Femur (tissue), 1 donor: ENCODE data around the gene IER5.
"Not testable (repeated sequence)": the region's sequence is repeated elsewhere in the genome, so short reads cannot be mapped to it uniquely, and the experiment has no call there.

Experiments used
- DNase-seq: peaks from one replicate; pipeline ENCODE4 v3.0.0-alpha.2; 2017

IER5 gene

DNA sequence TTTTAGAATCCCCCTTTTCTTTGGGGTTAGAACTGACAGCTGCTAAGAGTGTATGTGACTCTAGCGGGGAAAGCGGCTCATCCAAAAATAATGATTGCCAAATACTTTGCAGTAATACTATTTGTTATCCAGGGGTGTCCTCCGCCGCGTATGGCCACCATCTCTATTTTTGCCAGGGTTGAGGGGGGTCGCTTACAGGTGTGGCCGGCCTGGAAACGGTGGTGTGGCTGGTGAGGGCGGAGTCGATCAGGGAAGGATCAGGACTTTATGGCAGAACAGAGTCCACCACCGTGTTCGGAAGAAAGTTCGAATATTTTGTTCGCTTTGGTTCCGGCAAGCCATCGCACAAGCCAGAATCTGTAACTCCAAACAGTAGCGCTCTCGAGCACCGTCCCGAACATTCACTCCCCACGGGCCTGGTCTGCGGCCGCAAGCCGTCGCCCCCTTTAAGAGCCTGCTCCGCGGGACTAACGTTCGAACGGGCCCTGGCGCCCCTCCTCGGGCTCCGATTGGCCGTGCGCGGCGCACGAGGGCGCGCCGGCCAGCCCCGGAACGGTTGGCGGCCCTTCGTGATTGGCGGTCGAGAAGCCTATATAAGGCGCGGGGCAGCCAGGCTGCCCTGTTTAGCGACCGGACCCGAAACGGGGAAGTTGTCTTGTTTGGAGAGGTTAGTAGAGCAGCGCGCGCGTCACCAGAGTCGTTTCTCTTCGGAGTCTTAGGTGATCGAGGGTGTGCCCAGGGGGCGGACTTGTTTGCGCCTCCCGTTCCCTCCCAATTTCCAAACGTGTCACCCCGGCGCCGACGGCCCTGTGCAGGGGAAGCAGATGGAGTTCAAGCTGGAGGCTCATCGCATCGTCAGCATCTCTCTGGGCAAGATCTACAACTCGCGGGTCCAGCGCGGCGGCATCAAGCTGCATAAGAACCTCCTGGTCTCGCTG, at the start of gene IER5:
IER5 (plus strand) TSS at position 622 of the 938 bp plus-strand sequence; CDS start at position 825, 203 bp downstream.
- DNase-seq = peak; percentile 98

DNA sequence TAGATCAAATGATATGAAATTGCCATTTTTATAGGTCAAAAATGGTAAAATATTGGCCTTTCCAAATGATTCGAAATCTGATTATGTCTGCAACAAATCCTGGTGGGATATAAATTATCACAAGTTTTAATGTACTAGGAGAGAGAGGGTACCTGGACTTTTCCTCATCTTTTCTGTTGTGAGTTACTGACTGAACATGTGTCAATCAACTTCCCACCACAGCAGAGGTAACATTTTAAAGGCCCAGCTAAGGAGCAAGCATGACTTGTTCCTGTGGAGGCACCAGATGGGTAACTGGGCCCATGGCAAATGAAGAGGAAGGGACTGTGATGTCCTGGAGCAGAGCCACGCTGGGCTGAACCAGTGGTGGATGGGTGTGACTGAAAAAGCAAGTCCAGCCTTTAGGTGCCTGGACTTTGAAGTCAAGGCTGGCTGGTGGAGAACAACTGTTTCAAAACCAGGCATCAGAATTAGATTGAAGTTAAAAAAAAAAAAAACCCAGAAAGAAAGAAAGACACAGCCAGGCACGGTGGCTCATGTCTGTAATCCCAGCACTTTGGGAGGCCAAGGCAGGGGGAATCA, 48.1 kb upstream of the IER5 start:
- DNase-seq = no peak

DNA sequence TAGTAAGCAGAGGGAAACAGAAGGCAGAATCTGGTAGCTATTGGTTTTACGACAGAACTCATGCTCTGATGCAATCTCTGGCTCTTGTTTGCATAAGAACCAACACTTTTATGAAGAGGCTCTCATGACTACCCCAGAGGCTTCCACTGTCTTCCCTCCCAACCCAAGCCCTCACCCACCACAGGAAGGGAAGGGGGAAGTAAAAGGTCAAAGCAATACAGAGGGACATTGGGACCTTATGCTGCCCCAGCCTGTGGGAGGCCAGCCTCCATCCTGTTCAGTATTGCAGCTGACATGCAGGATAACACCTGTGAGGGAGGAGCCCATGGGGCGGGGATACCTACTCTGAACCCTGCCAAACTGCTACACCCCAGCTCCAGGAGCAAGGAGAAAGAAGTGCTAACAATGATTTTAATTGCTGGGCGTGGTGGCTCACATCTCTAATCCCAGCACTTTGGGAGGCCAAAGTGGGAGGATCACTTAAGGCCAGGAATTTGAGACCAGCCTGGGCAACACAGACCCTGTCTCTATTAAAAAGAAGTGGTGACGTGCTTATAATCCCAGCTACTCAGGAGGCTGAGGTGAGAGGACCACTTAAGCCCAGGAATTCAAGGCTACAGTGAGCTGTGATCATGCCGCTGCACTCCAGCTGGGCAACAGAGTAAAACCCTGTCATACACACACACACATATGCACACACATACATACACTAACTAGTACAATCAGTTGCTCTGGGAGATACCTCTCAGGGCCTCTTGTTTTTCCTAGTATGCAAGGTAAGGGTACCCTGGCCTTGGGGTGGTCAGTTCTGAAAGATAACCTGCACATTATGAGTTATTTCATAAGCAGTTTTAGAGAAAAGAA, 45.2 kb upstream of the IER5 start:
- DNase-seq = no peak

DNA sequence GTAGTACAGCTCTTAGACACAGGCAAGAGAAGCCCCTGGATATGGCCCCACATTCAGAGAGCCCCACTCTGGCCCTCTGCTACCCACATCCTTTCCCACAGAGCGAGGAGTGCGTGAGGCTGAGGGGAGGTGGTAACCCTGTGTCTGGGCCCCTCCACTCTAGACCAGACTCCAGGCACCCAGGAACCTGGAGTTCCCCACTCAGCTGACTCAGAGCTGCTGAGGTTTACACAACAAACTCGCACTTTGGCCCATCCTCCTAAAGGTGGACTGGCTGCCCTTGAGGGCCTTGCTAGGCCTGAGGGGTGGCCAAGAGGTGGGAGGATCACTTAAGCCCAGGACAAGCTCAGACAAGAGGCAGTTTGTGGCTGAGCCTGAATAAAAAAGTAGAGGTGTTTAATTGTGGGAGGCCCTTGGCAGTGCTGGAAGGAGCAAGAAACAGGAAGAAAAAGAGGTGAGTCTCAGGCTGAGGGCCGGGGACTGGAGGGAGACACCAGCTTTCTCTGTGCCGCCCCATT, 44.0 kb upstream of the IER5 start:
- DNase-seq = no peak

DNA sequence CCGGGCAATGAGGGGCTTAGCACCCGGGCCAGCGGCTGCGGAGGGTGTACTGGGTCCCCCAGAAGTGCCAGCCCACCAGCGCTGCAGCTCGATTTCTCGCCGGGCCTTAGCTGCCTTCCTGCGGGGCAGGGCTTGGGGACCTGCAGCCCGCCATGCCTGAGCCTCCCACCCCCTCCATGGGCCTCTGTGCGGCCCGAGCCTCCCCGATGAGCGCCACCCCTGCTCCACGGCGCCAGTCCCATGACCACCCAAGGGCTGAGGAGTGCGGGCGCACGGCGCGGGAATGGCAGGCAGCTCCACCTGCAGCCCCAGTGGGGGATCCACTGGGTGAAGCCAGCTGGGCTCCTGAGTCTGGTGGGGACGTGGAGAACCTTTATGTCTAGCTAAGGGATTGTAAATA, 42.6 kb upstream of the IER5 start:
- DNase-seq = not testable (repeated sequence)

DNA sequence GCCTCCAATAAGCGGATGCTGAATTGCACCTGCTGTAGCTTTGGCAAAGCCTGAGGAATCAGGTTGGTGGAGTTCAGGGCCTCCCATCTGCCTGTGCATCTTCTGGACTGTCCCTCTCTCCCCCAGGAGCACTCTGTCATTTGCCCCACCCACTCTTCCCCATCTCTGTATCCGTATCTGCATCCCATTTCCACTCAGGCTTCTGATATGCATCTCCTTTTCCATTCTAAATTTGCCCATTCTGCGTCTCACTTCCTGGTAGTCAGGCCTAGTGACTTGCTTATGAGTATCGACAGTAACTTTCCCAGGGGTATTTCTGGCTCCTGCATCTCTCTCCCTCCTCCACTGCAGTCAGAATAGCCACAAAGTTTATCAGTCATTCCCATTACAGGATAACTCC, 39.1 kb upstream of the IER5 start:
- DNase-seq = no peak

DNA sequence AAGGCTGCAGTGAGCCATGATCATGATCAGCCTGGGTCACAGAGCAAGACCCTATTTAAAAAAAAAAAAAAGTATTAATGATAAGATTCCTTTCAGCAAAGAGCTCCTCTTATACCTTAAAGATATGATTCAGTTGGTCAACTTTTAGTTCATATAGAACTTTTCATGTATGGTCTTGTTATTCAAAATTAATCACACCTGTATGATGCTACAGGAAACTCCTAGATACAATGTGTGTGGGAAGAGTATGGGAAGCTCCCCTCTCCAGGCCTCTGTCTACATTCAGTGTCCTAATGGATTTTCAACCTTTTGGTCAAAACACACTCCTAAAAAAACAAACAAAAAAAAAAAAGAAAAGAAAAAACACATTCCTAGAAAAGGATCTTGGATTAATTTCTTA, 37.6 kb upstream of the IER5 start:
- DNase-seq = no peak

DNA sequence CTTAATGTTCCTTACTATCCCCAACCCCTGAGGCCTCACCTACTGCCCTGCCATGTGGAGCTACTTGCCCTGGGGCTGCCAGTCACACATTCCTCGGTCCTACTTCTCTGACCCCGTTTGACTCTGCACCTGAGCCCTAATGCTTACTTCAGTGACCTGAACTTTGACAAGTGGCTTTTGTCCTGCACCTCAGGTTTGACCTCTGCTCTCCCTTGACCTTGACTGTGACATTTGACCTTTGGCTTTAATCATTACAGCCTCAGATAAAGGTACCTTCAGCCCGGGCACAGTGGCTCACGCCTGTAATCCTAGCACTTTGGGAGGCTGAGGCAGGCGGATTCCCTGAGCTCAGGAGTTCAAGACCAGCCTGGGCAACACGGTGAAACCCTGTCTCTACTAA, 31.9 kb upstream of the IER5 start:
- no peak for DNase-seq

DNA sequence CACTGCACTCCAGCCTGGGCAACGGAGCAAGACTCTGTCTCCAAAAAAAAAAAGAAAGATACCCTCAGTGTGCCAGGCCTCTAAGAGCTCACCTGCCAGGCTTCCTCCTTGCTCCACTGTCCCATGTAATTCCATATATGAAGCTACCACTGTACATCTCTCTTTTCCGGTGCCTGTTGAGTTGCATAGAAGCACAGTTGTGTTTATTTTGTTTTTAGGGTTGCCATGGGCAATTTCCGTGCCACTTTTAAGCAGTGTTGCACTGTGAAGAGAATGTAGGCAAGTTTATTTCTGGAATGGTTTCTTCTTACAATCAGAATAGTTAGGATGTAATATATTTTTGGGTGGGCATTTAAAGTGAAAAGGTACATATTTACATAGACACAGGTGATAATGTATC, 31.4 kb upstream of the IER5 start:
- DNase-seq = no peak

DNA sequence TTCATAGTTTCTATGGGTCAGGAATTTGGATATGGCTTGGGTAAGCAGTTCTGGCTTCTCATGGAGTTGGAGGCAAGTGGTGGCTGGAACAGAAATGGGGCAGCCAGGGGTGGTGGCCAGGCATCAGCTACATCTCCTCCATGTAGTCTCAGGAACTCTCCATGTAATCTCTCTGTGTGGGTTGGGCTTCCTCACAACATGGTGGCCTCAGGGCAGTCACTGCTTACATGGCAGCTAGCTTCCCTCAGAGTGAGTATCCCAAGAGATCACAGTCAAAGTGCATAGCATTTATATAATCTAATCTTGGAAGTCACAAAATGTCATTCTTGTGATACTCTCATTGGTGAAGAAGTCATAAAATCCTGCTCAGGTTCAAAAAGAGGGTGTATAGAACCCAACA, 29.1 kb upstream of the IER5 start:
- no peak for DNase-seq

DNA sequence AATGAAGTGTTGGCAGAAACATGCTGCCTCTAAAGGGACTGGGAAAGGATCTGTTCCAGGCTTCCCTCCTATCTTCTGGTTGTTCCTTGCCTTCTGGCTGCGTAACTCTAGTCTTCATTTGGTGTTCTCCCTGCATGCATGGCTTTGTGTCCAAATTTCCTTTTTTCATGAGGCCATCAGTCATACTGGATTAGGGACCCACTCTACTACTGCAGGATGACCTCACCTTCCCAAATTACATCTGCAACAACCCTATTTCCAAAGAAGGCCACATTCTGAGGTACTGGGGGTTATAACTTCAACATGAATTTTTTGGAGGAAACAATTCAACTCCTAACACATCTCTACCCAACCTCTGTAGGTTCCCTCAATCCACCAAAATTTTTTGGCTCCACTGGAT, 28.4 kb upstream of the IER5 start:
- DNase-seq = no peak

DNA sequence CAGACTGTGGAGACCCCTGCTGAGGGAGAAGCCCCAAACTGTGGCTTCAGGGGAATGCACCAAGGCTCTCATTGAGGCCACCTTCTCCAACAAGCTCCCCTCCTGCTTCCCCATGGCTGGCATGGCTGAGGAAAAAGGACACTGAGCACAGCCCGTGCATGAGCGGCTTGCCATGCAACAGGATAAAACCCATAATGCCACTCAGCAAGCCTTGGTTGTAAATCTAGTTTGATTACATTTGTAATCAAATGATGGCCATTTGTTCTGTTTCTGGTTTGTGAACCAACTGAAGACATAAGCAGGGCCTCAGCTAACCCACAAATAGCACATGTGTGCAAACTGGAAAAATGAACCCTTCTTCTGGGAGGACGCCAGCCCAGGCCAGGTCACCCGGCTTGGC, 27.6 kb upstream of the IER5 start:
- not testable (repeated sequence) for DNase-seq

DNA sequence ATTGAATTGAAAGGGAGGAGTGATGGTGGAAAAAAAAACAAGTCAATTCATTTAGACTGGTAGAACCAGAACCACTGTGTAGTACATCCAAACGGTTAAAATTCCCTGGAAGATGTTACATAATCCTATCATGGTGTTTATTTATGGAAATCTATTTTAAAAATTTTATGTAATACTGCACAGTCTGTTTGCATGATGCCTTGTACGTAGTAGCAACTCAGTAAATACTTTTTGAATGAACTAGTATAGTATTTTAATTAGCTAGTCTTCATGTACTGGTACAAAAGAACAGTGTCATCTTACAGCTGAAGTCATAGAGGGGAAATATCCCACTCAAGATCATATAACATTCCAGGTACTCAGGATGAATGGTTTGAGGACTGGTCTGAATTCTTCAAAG, 27.0 kb upstream of the IER5 start:
- no peak for DNase-seq

DNA sequence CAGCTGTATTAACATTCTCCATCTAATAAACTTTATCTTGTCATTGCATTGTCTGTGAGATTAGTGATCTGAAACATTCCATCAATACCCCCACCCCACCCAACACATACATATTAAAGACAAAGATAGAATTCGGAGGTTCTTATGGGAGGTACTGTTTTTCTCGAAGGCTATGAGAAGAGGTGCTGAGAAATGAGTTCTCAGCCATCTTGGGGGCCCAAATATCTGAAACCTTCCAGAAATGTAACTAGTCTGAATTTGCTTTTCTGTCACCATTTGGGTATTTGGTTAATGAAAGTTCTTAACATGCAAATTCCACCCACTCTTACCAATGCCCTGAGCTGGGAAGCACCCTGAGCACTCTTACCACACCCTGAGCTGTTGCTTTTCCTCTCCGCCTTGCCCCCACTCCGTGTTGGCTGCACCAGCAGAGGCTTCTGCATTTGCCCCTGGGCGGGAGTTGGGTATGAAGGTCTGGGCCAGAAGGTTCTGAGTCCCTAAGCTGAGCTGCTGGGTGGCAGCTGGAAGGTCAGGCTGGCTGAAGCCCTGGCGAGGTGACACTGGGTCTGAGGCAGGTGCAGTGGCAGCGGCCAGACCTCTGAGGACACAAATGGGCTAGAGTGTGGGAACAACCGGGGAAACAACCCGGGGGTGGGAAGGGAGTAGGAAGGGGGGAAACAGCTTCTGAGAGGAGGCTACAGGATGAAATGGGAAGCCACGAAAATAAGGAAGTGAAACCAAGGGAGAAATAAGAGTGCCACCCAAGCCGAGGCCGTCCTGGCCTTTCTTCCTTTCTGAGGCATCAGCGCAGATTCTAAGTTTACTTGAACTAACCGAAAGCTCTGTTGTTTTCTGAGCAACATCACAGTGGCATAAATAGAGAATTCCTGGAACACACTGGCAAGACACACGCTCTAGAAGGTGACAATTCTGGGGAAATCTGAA, 26.3 kb upstream of the IER5 start:
- DNase-seq = peak; percentile 43

DNA sequence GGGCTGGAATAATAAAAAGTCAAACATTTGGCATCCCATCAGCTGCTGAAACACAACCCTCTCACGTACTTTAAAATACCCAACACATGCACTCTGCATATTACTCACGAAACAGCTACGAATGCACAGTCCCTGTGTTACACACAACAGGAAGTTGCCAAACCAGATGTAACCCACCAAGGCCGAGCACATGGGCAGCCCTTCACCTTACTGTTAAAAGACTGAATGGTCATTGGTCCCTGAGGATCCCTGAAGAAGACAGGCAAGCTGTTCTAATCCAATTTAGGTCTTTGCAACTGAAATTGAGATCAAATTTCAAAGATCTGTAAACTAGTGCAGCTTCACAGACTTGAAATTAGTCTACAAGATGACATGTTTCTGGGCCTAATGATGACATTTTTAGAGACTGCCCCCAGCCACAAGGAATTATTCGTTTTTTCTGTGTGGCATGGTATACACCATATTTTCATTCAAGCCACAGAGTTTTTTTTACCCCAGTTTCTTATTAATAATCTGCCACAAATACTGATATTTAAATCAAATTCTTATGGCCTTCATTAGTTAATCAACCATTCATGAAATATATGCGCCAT, 25.6 kb upstream of the IER5 start:
- DNase-seq = no peak

DNA sequence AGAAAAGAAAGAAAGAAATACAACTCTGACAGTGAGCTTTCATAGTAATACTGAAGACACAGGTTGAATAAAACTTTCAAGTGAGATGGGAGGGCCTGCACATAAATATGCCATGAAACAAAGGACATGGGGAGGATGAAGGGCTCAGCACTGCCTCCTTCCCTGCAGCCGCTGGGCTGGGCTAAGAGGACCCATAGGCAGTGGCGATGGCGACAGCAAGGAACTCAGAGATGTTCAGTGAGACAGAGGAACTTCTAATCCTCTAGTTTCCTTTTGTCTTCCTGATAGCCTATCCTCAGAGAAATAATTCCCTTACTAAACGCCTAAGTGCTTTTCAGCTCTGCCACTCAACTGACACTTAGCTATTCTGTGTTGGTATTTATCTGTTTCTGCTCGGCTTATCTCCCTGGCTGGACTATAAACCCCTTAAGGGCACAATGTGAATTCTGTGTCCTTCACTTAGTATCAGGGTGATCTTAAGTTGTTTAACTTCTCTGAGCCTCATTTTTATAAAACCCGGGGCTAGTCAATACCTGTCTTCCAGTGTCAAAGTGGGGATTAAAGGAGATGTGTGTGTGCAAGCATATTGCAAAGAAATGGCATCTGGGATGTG, 24.4 kb upstream of the IER5 start:
- DNase-seq = no peak

DNA sequence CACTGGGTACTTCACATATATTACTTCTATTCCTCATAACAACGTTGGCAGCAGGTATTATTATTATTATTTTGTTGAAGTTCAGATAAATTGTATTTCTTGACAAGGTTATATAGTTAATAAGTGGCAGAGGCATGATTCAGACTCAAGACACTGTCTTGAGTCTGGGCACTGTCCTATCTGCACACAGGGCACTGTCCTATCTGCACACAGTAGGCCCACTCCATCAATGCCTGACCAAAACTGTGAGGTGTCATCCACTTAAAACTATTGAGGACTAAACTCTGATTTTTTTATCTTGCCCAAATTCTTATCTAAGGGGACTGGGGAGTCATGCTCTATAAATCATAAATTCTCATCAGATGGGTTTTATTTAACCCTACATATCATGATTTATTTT, 23.8 kb upstream of the IER5 start:
- DNase-seq = no peak

DNA sequence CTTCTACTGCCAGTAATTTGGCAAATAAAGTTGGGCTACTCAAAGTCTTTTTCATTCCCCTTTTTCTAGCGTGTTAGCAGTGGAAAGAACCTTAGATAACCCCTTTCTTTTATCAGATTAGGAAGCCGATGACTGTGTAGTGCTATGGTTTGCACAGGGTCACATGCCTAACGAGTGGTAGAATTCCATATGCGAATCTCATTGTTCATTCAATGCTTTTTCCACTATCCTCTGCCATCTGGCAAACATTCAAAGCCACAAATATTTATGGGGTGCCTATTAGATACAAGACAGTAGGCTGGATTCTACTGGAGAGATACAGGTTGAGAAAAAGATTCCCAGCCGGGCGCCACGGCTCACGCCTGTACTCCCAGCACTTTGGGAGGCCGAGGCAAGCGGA, 14.9 kb upstream of the IER5 start:
- no peak for DNase-seq

DNA sequence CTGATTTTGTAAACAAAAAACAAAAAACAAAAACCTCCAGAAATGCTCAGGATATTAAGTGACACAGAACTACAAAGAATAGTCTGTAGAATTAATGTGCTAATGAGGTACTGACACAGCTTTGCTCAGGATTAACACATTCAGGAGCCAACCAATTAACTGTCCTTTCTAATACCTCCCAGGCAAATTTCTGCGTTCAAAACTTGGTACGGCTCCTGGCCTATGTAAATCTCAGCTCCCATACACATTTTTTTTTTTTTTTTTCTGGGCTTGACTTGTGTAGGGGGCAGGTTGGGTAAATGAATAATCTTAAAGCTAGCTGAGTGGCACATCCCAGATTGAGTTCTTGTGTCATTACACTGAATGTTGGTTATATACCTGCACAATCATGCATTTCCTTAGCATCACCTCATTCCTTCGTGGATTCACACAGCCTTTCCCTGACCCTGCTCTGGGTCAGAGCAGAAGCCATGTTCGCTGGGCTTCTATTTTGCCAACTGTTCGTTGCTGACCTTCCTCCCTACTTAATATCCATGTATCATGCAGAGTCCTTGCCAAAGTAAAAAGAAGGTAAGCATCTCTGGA, 12.6 kb upstream of the IER5 start:
- DNase-seq = no peak

DNA sequence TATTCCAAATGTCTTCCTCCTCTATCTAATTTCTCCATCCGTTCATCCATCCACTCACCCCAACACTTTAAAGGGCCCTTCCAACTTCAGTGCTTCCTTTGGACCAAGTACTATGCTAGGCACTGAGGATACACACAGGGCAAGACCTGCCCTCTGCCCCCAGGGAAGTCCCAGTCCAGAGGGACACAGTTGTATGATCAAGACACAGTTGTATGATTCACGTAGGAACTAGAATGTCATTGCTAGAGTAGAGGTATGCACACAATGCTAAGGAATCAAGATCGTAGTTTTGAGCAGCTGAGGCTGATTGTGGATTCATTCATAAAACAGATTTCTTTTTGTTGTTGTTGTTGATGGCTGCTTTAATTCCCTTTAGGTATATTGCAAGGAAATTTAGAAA, 11.6 kb upstream of the IER5 start:
- DNase-seq = no peak
